ENCODE data around the gene ALG12. TPM values are rescaled to one million over a fixed set of nuclear protein-coding genes. Genes with fewer than 3 reads are reported as not detected.

The ALG12 gene
- total and polyA plus RNA-seq, 2 of the 13 experiments (the other 11 are each of a cell fraction or from before 2014, with no cell fraction given), result 7.8 to 15.8 TPM

GRCh38 chr22:49852898-49853894 is 65.0 kb downstream of the ALG12 start, which contains the start of gene ZBED4 (continued):
- TF ChIP-seq ZNF276 (CRISPR knock-in tag; IDR thresholded peaks at IDR 0.05; ENCODE audit: low read depth), result no peak
- no peak for TF ChIP-seq GTF2F1 (IDR thresholded peaks at IDR 0.05; ENCODE audit: low read length)
- no peak for TF ChIP-seq MIXL1 (CRISPR knock-in tag; IDR thresholded peaks at IDR 0.05)
- no peak for TF ChIP-seq KLF15 (CRISPR knock-in tag; IDR thresholded peaks at IDR 0.05; ENCODE audit: borderline replicate concordance)
- no peak for TF ChIP-seq NONO (IDR thresholded peaks at IDR 0.05)
- no peak for TF ChIP-seq NONO (CRISPR knock-in tag; conservative IDR thresholded peaks at IDR 0.05)
- TF ChIP-seq ZNF329 (CRISPR knock-in tag; IDR thresholded peaks at IDR 0.05; ENCODE audit: low read depth), result peak; percentile 75; the same call in 1 of the 2 replicates
- no peak for TF ChIP-seq ZNF282 (IDR thresholded peaks at IDR 0.05; ENCODE audit: partially characterized antibody)
- TF ChIP-seq TCF7L2 (IDR thresholded peaks at IDR 0.05; ENCODE audit: low read depth, low read length), result no peak
- TF ChIP-seq ZSCAN21 (CRISPR knock-in tag; IDR thresholded peaks at IDR 0.05; ENCODE audit: borderline replicate concordance), result no peak; the same call in 1 of the 2 replicates
- no peak for TF ChIP-seq KLF9 (CRISPR knock-in tag; IDR thresholded peaks at IDR 0.05; ENCODE audit: low read depth)
- TF ChIP-seq SCMH1 (CRISPR knock-in tag; IDR thresholded peaks at IDR 0.05; ENCODE audit: borderline replicate concordance), result no peak
- TF ChIP-seq SKIL (CRISPR knock-in tag; IDR thresholded peaks at IDR 0.05; ENCODE audit: borderline replicate concordance), result no peak
- TF ChIP-seq ZXDC (CRISPR knock-in tag; IDR thresholded peaks at IDR 0.05), result 0 out of 2 replicates have a peak, but pooled peaks have one; percentile 55
- TF ChIP-seq SPEN (CRISPR knock-in tag; IDR thresholded peaks at IDR 0.05; ENCODE audit: low read depth), result peak; percentile 70
- peak; percentile 64 for TF ChIP-seq PHF20 (CRISPR knock-in tag; IDR thresholded peaks at IDR 0.05)
- TF ChIP-seq IRF2 (CRISPR knock-in tag; IDR thresholded peaks at IDR 0.05), result no peak
- TF ChIP-seq SMAD9 (CRISPR knock-in tag; IDR thresholded peaks at IDR 0.05), result no peak
- TF ChIP-seq ZNF256 (CRISPR knock-in tag; conservative IDR thresholded peaks at IDR 0.05), result no peak
- no peak for TF ChIP-seq RFX3 (CRISPR knock-in tag; IDR thresholded peaks at IDR 0.05)
- TF ChIP-seq HIVEP1 (CRISPR knock-in tag; IDR thresholded peaks at IDR 0.05), result 0 out of 2 replicates have a peak, but pooled peaks have one; percentile 50
- peak; percentile 33; the same call in 1 of the 2 replicates for TF ChIP-seq GATA4 (IDR thresholded peaks at IDR 0.05; ENCODE audit: borderline replicate concordance, low read depth)
- no peak for TF ChIP-seq AHR (CRISPR knock-in tag; IDR thresholded peaks at IDR 0.05)
- no peak for TF ChIP-seq RBM22 (optimal IDR thresholded peaks at IDR 0.05; ENCODE audit: low read length)
- no peak for TF ChIP-seq ATF1 (CRISPR knock-in tag; IDR thresholded peaks at IDR 0.05)
